HG03565 (cell line): Measurements from ENCODE around the gene GFRA1.

Source experiments
- ATAC-seq: cut with Tn5 transposase; IDR thresholded peaks from one replicate; pipeline ENCODE4 v1.9.1; 2021; ENCODE audit warnings: mild to moderate bottlenecking, moderate library complexity; ENCODE audit not compliant: unreplicated experiment

The GFRA1 gene

DNA sequence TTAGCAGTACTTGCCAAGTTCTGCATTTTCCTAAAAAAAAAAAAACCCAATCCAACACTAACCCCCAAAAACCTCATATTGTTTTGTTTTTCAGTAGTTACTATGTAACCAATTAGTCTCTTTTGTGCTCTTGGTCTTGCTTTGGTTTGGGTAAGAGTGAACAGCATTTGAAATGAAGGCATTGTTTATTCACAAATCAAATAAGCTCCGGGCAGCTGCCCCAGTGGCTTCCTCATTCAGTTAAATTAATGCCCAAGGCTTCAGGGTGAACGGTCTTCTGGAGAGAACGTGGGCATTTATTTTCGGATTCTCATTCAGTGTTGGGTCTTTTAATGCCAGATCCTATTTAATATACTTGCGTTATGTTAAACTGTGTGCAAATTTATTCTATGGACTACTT lies 108.7 kb downstream of the GFRA1 start:
- no peak for ATAC-seq

DNA sequence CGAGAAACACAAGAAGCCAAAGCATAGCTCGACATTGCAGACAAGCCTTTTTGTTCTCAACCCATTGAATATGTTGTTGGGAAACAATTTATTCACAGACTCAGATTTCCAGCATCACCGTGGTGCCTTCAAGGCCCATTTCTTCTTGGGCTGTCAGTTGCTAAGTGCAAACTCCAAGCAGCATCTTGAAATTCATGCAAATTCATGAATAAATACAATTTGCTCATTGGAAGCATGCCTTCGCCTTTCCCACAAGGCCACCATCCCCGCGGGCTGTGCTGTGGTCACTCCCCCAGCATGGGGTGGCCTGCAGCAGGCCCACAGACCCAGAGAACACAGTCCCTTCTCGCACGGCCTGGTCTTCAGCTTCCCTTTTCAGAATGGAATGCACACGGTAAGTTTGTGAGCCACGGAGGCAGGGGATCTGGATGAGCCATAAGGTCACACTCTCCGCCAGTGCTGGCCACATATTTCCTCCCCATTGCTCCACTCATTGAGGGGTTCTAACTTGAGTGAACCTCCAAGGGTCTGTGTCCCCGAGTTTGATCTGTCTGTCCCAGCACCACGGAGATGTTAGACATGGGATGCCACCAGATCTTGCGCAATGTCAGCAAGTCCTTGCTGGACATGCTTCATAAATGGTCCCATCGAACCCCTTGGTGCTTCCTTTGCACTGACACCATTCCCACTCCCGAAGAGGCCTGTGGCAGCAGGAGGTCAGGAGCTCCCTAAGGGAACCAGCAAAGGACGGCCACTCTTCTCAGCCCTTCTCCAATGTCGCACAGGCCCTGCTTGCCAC lies 109.5 kb downstream of the GFRA1 start:
- ATAC-seq: no peak

DNA sequence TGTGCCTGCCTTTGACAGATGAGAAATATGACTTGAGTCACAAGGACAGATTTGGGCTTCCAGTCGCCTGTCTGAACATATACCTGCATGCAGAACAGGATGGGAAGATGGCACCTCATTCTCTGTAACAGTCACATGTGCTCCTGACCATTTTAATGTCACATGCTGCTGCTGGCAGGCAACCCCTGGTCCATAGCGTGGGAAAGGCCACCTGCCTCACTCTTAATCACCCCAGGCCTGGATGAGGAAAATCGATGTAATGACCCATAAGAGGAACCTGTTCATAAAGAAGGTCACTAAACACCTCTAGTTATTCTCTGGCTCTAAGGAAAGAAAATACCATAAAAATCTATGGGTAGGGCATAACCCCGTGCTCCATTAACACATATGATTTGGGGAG lies 110.2 kb downstream of the GFRA1 start:
- no peak for ATAC-seq

DNA sequence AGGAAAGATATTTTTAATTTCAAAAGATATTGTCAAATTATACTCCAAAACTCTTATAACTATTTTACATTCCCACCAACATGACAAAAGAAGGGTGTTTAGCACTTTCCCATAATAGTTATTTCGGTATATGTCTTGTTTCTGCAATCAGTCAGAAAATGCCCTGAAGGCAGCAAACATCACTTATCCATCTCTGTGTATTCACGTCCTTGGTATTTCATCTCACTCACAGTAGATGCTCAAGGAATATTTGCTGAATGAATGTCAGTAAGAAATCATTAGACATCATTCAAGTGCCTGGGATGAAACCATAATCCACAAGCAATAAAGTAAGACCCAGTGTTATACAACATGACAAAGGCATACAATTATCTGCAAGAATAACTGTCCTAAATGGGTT lies 112.7 kb downstream of the GFRA1 start:
- no peak for ATAC-seq

DNA sequence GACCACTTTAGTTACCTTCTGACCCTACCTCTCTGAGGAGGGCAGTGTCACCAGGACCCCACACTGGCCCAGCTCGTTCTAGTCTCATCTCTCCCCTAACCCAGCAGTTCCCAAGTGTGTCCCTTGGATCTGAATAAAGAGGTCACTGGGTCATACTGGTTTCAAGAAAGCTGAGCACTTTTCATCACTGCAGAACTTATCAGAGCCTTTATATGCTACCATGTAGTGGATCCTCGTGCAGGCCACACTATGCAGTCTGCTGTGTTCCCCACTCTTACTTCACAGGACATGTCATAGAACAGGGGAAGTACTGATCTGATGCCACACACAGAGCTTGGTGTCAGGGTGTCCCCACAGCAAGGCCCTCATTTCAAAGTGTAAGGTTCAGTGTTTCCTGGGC lies 113.8 kb downstream of the GFRA1 start:
- no peak for ATAC-seq

DNA sequence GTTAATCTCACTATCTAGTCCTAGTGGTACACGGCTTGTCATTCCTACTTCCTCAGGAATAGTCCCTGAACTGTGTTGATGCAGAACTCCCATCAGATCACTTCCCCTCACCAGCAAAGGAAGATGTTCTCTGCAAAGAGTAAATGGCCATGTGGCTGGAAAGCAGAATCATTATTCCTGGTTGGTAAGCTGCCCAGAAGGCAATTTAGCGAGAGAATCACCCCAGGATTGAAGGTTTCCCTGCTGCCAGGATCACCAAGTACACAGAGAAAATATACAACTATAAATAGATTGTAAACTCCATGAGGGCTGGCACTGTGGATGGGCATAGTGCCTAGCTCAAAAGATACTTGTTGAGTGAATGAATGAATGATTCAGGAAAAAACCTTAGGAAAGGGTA lies 115.0 kb downstream of the GFRA1 start:
- no peak for ATAC-seq

DNA sequence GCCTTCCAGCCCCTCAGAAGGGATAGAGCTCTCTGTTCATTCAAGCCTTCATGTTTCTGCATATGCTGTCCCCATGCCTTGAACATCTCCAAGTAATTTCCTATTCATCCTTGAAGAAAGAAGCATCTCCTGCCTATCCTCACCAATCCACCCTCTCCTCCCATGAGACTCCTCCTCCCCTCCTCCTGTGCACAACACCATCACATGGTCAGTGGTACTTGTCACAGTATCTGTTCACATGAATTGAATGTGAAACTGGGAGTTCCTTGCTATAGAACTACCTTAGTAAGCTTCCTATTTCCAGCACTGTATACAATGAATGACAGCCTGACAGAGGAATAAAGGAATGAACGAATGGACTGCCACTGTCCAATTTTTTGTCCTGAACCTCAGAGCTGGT lies 115.5 kb downstream of the GFRA1 start:
- no peak for ATAC-seq

DNA sequence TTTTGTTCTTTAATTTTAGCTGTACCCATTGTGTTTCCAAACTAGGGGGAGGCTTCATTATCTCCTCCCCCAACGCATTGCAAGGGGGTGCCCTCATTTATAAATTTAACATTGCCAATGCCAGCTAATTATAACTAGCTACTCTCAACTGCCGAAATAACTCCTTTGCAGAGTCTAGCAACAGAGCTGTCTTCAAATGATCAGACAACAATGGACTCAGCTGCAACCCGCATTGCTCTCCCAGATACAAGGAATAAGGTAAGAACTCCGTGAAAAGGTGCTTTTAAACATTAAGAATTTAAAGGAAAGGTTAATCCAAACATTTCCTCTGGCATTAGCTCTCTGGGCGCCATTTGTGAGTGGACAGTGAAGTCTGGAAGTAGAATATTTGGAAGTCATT lies 116.2 kb downstream of the GFRA1 start:
- ATAC-seq: no peak

DNA sequence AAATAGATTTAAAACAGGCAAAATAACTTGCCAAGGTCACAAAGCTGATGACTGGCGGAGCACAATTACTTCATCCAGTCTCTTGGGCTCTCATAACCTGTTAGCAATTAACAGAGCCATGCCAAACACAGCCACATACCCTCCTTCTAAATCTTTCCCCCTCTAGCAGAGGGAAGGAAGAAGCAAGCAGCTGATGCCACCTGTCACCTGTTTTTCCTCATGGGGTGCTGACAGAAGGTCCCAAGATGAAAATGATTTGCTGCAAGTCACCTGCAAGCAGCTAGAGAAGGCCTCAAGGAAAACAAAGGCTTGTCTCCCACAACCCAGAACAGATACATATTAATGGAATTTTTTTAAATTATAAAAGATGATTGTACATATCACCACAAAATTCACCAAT lies 117.8 kb downstream of the GFRA1 start:
- no peak for ATAC-seq

DNA sequence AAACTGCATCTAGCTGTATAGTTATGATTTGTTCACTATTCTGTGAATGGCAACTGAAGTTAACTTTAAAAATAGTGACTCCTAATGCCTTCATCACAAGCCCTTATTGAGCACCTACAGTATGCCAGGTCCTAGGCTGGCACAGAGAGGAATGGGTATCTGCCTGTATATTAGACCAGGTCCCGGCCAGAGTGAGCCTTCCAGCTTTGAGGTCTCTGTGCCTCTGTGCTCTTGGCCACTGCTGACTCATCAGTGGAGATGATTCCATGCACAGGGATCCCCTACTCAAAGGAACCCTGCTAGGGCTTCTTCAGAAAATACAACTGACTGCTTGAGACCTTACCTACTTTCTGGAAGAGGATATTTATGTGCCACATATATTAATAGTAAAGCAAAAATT lies 118.4 kb downstream of the GFRA1 start:
- no peak for ATAC-seq

DNA sequence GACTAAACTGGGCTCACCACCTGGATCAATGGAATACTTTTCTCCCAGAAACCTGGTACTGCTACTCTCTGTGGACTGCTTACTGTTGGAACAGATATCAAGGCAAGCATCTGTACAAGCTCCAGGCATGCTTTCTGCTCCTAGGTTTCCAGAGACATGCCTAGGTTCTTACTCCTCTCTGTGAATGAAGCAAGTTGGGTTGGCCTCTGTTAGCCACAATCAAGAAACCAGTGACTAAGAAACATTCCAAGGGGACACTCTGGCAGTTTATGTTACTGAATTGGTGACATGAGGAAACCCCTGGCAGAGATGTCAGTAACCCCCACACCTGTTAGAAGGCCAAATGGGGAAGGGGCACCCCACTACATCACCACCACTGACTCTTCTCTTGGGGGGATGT lies 121.9 kb downstream of the GFRA1 start:
- no peak for ATAC-seq

DNA sequence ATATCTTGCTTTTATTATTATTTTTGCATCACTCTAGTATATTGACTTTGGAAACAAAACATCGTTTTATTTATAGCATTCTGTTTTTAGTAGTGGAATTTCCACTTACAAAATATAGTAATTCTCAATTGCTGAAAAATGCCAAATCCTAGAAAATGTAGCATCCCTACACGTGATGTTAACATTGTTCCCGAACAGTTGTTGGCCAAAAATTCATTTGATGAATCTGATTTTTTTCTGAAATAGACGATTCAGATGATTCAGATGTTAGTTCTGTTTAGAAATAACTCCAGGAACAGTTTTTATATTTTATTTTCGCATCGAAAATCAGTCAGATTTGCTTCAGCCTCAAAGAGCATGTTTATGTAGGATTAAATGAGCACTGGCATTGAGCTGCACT lies 122.4 kb downstream of the GFRA1 start:
- no peak for ATAC-seq

DNA sequence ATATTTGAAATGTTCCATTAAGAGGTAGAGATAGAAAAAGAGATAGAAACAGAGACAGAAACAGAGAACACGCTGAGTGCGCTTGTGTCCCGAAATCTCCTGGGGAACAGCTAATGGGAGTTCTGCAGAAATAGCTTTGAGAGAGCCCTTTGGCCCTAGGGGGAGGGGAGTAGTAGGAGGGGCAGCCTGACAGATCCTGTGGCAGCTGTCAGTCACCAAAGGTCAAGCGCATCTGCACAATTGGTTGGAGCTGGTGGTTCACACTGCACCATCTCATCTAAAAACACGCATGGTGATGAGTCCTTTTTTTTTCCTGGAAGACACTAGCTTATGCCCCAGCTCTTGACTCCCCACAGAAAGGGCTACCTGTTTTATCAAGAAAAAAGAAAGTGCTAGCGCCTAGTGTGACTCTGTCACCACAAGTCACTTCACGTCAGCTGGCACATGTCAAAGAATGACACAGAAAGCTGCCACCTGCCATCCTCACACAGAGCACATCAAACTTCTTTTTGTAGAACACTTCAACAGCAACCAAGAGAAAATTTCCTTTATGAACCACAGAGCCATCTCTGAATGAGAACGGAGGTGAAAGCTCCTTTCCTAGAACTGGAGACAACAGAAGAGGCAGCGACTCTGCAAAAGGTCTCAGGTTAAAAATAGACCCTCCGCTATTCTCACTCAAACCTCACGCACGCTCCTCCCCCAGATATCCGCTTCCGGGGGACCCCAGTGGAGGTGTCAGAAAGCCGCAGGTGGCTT lies 125.7 kb downstream of the GFRA1 start:
- ATAC-seq: no peak

DNA sequence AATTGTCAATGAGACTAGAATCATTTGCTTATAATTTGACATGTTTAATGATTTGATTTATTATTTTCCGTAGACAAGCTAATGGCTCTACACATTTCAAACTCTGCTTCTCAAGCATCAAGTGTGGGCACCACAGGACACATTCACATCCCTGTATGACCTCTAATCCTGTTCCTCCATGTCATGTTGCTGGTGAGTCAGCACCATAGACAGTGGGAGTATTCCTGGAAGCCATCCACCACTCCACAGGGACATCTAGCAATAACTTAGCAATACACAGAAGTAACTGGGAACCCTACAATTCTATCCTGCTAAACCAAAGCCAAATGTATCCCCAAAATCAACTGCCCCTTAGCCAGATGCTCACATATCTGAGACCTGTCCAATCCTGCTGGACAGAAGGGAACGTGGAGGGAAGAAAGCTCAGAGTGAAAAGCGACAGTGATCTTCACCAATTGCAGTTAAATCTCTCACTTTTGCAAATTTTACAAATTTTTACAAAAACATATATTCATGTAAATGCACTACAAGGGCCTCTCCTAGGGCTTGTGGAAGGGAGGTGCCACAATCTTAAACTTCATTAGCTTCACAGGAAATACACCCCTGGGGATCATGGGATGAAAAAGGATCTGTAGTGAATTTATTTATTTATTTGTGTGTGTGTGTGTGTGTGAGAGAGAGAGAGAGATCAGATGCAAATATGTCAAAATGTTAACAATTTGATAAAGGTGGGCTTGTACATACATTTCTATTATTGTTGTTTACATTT lies 126.5 kb downstream of the GFRA1 start:
- no peak for ATAC-seq

DNA sequence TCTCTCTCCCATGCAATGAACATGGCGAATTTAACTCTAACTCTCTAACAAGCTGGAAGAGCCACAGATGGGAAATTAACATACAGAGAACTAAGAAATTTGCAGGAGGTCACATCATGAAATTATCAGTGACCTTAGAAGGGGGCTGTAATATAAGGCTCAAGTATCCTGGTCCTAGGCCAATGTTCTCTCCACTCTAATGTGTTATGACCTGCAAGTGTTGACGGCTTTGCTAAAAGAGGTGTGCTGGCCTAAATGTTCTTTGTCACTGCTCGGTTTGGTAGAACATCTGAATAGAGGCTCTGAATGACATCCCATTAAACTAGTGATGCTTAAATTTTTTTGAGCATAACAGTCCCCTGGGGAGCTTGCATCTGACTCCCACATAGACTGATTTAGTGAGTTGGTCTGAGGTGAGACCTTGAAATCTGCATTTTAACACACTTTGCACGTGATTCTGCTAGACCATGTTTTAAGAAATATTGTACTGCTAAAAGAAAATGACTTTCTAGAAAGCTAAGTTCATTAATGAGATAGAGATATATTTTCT lies 129.3 kb downstream of the GFRA1 start:
- ATAC-seq: no peak

DNA sequence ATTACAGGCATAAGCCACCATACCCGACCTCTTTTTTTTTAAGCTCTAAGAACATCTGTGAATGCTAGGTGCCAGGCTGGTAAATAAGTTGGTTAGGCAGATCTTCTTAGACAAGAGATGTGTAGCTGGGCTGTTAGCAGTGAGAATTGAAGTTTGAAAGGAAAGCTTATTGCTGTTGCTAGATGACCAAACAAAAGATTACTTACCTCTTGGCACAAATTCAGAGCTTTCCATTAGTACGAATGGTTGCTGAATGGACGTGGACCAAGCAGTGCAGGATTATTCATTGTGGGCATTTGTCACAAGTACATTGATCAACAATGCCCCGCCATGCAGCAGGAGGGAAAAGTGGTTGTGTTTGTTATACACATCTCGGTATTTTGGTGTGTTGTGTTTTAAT lies 131.2 kb downstream of the GFRA1 start:
- no peak for ATAC-seq

DNA sequence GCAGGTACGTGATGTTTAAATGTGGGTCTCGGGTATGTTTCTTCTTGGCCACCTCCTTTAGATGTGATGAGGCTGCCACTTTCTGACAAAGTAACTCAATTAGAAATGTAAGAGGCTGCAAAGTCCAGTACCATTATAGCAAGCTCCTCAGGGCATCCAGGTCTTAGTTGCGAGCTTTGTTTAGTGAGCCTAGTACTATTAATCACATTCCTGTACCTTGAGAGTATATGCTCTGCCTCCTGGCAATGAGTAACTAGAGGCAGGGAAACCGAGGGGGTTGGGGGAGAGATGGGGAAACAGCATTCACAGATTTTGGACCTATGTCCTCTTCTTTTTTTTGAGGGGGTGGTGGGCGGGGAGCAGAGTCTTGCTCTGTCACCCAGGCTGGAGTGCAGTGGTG lies 131.8 kb downstream of the GFRA1 start:
- no peak for ATAC-seq

DNA sequence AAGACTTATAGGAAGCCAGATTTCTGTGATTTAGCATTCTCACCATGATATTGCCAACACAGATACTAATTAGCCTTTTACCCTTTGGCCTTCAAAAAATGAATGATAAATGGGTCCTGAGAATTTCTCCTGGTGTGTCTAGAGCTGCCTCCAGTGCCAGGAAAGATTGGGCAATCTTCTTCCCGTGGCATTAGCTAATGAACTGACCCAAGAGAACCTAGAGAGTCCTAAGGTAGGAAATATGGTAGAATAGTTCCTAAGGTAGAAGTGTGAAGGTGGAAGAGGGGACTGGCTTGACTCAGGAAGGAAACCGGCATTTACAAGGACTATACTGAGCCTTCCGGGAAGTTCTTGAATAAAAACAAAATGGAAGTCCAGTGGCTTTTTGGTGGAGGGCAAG lies 133.1 kb downstream of the GFRA1 start:
- no peak for ATAC-seq

DNA sequence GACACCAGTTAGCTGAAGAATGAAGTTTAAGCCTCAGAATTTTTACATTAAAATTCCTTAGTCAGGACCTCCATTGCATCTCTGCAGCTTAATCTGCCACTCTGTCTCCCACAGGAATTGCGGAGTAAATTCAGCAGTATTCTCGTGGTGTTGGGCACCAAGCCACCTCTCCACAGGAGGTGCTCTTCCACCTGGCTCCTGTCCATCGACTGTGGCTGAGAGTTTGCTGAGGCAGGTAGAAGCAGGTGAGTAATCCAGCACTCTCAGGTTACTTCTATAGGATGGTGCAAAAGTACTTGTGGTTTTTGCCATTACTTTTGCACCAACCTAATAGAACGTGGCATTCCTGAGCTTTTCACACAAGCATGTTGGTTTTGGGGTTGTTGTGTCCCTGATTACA lies 134.1 kb downstream of the GFRA1 start:
- ATAC-seq: no peak

DNA sequence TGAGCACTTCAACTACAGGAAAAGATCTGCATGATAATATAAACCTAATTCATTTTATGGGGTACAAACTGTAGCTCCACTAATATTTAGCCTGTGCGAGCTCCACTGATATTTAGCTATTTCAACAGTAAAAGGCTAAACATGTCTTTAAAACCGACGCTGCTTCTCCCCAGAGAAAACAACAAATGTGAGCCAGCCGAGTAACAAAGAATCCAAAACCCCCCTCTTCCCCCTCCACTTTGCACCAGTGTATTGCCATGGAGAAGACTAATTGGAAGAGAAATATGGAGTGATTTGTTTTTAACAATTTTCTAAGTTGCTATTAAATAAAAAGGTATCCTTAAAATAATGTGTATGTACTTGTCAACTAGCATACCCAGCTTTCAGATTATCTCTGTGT lies 136.7 kb downstream of the GFRA1 start:
- ATAC-seq: no peak

DNA sequence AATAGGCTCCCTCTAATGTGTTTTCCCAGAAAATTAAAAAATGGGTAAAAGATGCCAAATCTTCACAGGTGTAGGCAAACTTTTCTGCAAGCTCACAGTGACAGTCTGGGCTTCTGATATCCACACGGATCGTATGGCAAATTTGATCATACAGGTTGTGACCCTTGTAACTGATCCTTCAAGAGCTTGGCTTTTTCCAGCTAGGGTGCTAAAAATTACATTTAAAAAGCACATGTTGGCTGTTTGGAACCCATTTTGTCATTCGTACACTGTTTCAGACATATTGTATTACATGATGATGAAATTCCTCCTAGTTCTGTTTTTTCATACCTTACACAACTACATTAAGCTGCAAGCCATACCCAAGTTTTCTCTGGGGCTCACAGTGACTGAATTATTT lies 138.7 kb downstream of the GFRA1 start:
- no peak for ATAC-seq

DNA sequence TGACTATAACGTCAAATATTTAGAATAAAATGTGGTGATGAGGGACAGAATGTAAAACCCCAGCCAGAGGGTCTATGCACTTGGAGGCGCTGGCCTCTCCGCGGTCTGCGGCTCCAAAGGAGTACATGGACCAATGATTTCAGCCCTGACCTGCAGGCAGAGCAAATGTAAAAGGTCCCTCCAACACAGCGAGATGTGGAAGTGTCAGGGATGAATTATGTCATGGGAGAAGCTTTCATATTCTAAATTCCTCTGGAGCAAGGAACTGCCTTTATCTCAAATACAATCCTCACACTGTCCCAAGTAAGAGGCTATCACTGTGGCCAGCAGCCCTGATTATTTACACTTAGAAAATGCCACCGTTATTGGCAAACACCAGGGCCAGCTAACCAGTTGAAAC lies 139.4 kb downstream of the GFRA1 start:
- no peak for ATAC-seq
